CD14-positive monocyte (primary cell): Measurements from ENCODE around the gene DYRK1A. TPM values are rescaled to one million over a fixed set of nuclear protein-coding genes. Genes with fewer than 3 reads are reported as not detected.

Experiments used
- DNase-seq, 3 donors: peaks; one replicate each; pipeline ENCODE4 v3.0.0-alpha.2; 2011 to 2022
- H2AFZ ChIP-seq: 2 replicates; pipeline ENCODE4 v1.6.0; 2012; ENCODE audit warnings: mild to moderate bottlenecking, low read depth, low read length, inconsistent platforms; ENCODE audit not compliant: insufficient read depth, poor library complexity, severe bottlenecking
- H3K27ac ChIP-seq, 2 donors: 1 replicate in 1 of 2; 2 replicates in 1 of 2; pipeline ENCODE4 v1.5.1; 2012 to 2013; ENCODE audit warnings: low read length in 2 of 2, control low read depth in 1 of 2, inconsistent platforms in 1 of 2, low read depth in 1 of 2, mild to moderate bottlenecking in 1 of 2
- H3K27me3 ChIP-seq, 2 donors: one replicate each; pipeline versions ENCODE4 v1.6.0 to v1.6.1; 2011 to 2013; ENCODE audit warnings: low read length in 2 of 2; ENCODE audit not compliant: control insufficient read depth in 2 of 2, insufficient read depth in 2 of 2
- H3K36me3 ChIP-seq, 2 donors: replicated peaks in 1 of 2; 1 replicate in 1 of 2; 2 replicates in 1 of 2; pipeline versions ENCODE4 v1.5.1 to v1.6.1; 2012 to 2013; ENCODE audit warnings: low read length in 2 of 2, control low read depth in 1 of 2, inconsistent platforms in 1 of 2, mild to moderate bottlenecking in 1 of 2; ENCODE audit not compliant: insufficient read depth in 2 of 2, control insufficient read depth in 1 of 2
- H3K4me1 ChIP-seq, 2 donors: 1 replicate in 1 of 2; 2 replicates in 1 of 2; pipeline versions ENCODE4 v1.5.1 to v1.6.1; 2012 to 2013; ENCODE audit warnings: low read length in 2 of 2, control low read depth in 1 of 2, inconsistent platforms in 1 of 2, mild to moderate bottlenecking in 1 of 2, moderate library complexity in 1 of 2; ENCODE audit not compliant: insufficient read depth in 2 of 2, control insufficient read depth in 1 of 2
- H3K4me2 ChIP-seq: replicated peaks from 2 replicates; pipeline ENCODE3; 2012; ENCODE audit warnings: low read length, moderate library complexity, mild to moderate bottlenecking; ENCODE audit not compliant: poor library complexity, severe bottlenecking; ENCODE audit errors: extremely low read depth
- H3K4me3 ChIP-seq, 3 experiments: fragments of 200-600 bp in 1 of 3; sonication (generic) in 1 of 3; replicated peaks in 1 of 3; 1 replicate in 2 of 3; 2 replicates in 1 of 3; pipeline ENCODE4 v1.5.1; 2011 to 2013; ENCODE audit warnings: low read length in 3 of 3, mild to moderate bottlenecking in 3 of 3, control low read depth in 2 of 3, low read depth in 2 of 3, inconsistent platforms in 1 of 3, moderate library complexity in 1 of 3
- H3K79me2 ChIP-seq: 2 replicates; pipeline ENCODE4 v1.6.0; 2012; ENCODE audit warnings: mild to moderate bottlenecking, control low read depth, inconsistent platforms, low read length, moderate library complexity; ENCODE audit not compliant: insufficient read depth
- H3K9ac ChIP-seq: 2 replicates; pipeline ENCODE4 v1.6.0; 2017; ENCODE audit warnings: low read length, mild to moderate bottlenecking; ENCODE audit not compliant: insufficient read depth, poor library complexity, severe bottlenecking
- H3K9me3 ChIP-seq, 2 donors: replicated peaks in 1 of 2; 1 replicate in 1 of 2; 2 replicates in 1 of 2; pipeline versions ENCODE4 v1.5.1 to v1.6.1; 2012 to 2013; ENCODE audit warnings: low read length in 2 of 2, control low read depth in 1 of 2; ENCODE audit not compliant: control insufficient read depth in 1 of 2, insufficient read depth in 1 of 2
- H4K20me1 ChIP-seq: 2 replicates; pipeline ENCODE4 v1.6.0; 2012; ENCODE audit warnings: mild to moderate bottlenecking, low read length, control low read depth, moderate library complexity; ENCODE audit not compliant: insufficient read depth
- H3K27ac Mint-ChIP-seq, 7 donors: one replicate each; pipeline ENCODE4 v1.8.0; 2020; ENCODE audit warnings: mild to moderate bottlenecking in 7 of 7, mixed read lengths in 7 of 7, moderate library complexity in 6 of 7, inconsistent platforms in 2 of 7
- H3K27me3 Mint-ChIP-seq, 3 donors: one replicate each; pipeline ENCODE4 v1.8.0; 2021 to 2022; ENCODE audit warnings: low read depth in 3 of 3, mild to moderate bottlenecking in 3 of 3, mixed read lengths in 3 of 3, moderate library complexity in 3 of 3, inconsistent platforms in 1 of 3
- H3K36me3 Mint-ChIP-seq, 2 donors: one replicate each; pipeline ENCODE4 v1.8.0; 2020; ENCODE audit warnings: mixed read lengths in 2 of 2, inconsistent platforms in 1 of 2, mild to moderate bottlenecking in 1 of 2
- H3K4me1 Mint-ChIP-seq: one replicate; pipeline ENCODE4 v1.8.0; 2020; ENCODE audit warnings: mild to moderate bottlenecking, mixed read lengths
- H3K4me3 Mint-ChIP-seq, 2 donors: one replicate each; pipeline ENCODE4 v1.8.0; 2020; ENCODE audit warnings: mild to moderate bottlenecking in 2 of 2, mixed read lengths in 2 of 2, moderate library complexity in 1 of 2
- H3K9me3 Mint-ChIP-seq, 7 donors: one replicate each; pipeline ENCODE4 v1.8.0; 2020 to 2022; ENCODE audit warnings: mixed read lengths in 7 of 7, mild to moderate bottlenecking in 6 of 7, moderate library complexity in 6 of 7, inconsistent platforms in 2 of 7
- whole genome bisulfite sequencing: methylation state at CpG from one replicate; pipeline ENCODE4 v1.1.5; 2013; ENCODE audit warnings: missing lambda C conversion rate; ENCODE audit not compliant: insufficient coverage; 5-methylcytosine and 5-hydroxymethylcytosine counted together
- intact Hi-C, 2 donors: fragments of 100-400 bp; cut with micrococcal nuclease; formaldehyde crosslinking; loops; one replicate each; pipeline versions ENCODE4 v1.15.0 to v1.15.1; 2023
- polyA plus RNA-seq, 3 donors: library from polyadenylated mRNA; depleted of rRNA in 1 of 3; unstranded in 2 of 3; stranded (reverse) in 1 of 3; fragments of 300-500 nt in 2 of 3; fragments of >200 nt in 1 of 3; fragmentation: Illumina TruSeq in 2 of 3; gene quantifications; 1 replicate in 2 of 3; 2 replicates in 1 of 3; pipeline ENCODE4 v1.2.3, GENCODE V29; 2012 to 2021
- TF ChIP-seq, protein P1 (sequence below): fragments of 200-600 bp; IDR thresholded peaks from one replicate; pipeline ENCODE4 v1.8.0; 2022; ENCODE audit warnings: antibody characterized with exemption, mild to moderate bottlenecking

DYRK1A gene
- polyA plus RNA-seq, 3 donors, result 1.8 to 53.5 (median 2.4) TPM

DNA sequence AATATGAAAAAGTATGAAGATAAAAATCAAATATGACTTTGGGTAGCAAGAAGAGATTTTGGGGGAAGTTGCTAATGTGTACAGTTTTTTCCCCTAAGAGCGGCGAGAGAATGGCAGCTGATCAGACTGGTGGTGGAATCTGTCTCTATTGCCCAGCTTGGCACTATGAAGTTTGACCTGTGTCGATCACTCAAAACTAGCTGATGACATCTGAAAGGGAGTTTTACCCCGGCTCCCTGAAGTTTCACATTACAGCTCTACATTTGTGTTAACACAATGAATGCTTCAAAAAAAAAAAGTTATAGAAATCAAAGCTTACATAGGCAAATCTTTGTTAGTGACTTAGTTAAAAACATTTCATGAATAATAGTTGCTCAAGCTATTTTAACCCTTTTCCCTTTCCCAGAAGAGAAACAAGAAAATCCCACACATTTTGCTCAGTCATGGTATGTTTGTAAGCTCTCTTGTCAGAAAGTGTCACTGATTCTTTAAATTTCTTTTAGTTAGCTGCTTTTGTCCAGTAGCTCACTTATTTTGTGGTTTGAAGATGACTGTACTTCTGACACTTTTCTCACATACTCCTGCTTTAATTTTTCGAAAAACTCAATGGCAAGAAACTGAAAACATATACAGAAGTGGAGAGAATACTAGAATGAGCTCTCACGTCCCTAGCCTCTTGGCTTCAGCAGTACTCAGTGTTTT is 41.3 kb downstream of the DYRK1A start:
- peaks cover 100% of the 10 kb centered on the region for H3K79me2 ChIP-seq
- H3K36me3 ChIP-seq, result no peaks in the 10 kb centered on the region
- peaks cover 0 to 2% (median 0%) of the 10 kb centered on the region in 7 donors for H3K9me3 Mint-ChIP-seq
- H4K20me1 ChIP-seq, result peaks cover 99% of the 10 kb centered on the region
- intact Hi-C loops, result no loop called here
- peak overlapping the region in 1 of 2 donors; percentile 39 for H3K27ac ChIP-seq
- H3K36me3 Mint-ChIP-seq, result peaks cover 7 to 10% of the 10 kb centered on the region in 2 donors
- no CpG with 5 or more reads among the region's 6 CpGs for WGBS
- no peak overlapping the region for H3K4me2 ChIP-seq
- no peak overlapping the region for H3K9ac ChIP-seq
- H2AFZ ChIP-seq, result no peak overlapping the region
- H3K27ac Mint-ChIP-seq, result peak overlapping the region in 5 of 7 donors; percentile 13 to 70 (median 48)
- H3K27me3 ChIP-seq, result no peaks in the 10 kb centered on the region
- H3K9me3 ChIP-seq, result no peaks in the 10 kb centered on the region
- no peaks in the 10 kb centered on the region for H3K27me3 Mint-ChIP-seq
- peaks cover 67% of the 10 kb centered on the region for H3K4me1 Mint-ChIP-seq
- H3K4me1 ChIP-seq, result peaks cover 9 to 18% of the 10 kb centered on the region in 2 donors
- no peak overlapping the region for H3K4me3 Mint-ChIP-seq
- TF ChIP-seq, protein P1, sequence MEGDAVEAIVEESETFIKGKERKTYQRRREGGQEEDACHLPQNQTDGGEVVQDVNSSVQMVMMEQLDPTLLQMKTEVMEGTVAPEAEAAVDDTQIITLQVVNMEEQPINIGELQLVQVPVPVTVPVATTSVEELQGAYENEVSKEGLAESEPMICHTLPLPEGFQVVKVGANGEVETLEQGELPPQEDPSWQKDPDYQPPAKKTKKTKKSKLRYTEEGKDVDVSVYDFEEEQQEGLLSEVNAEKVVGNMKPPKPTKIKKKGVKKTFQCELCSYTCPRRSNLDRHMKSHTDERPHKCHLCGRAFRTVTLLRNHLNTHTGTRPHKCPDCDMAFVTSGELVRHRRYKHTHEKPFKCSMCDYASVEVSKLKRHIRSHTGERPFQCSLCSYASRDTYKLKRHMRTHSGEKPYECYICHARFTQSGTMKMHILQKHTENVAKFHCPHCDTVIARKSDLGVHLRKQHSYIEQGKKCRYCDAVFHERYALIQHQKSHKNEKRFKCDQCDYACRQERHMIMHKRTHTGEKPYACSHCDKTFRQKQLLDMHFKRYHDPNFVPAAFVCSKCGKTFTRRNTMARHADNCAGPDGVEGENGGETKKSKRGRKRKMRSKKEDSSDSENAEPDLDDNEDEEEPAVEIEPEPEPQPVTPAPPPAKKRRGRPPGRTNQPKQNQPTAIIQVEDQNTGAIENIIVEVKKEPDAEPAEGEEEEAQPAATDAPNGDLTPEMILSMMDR, result no peak
- DNase-seq, result no peak
- no peak overlapping the region for H3K4me3 ChIP-seq

DNA sequence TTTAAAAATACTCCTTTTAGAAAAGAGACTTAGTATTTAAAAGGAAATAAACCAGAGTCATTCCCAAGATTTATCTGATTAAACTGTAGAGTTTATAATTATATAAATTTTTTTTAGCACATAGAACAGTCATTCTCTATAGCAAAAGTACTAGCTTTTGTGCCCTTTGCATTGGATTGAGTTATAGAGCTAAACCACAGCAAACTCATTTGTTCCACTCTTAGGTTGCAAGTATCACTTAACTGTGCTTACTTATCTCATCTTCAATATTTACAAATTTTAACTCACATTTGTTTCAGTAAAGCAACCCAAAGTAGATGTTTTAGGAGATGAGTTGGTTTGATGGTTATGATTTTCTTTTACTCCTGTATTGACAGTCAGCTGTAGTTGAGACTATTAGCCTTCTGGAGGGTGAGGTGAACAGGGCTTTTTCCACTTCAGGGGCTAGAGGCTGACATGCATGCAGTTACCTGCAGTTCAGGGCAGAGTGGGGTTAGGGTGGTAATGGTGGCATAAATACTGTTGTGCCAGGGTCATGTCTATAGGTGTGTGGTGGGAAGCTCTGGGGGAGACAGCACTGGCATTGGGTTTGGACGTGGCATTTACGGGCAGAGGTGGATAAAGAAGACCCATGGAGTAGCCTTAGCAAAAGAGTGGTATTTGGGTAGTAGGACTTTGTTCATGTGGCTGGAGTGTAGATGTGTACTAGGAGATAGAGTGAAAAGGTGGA is 42.1 kb downstream of the DYRK1A start:
- peaks cover 68% of the 10 kb centered on the region for H3K4me1 Mint-ChIP-seq
- Histone ChIP-seq H3K4me2 (no peak overlapping the region), H4K20me1 (peaks cover 99% of the 10 kb centered on the region), H3K27ac (peak overlapping the region in 1 of 2 donors; percentile 39), H2AFZ (no peak overlapping the region), H3K79me2 (peaks cover 100% of the 10 kb centered on the region), H3K9me3 (no peaks in the 10 kb centered on the region), H3K9ac (no peak overlapping the region), H3K27me3 (no peaks in the 10 kb centered on the region), H3K4me3 (no peak overlapping the region), H3K4me1 (peaks cover 13 to 24% of the 10 kb centered on the region in 2 donors), H3K36me3 (no peaks in the 10 kb centered on the region)
- no peak for DNase-seq
- TF ChIP-seq, protein P1, result no peak
- peak overlapping the region in 4 of 7 donors; percentile 61 to 70 (median 62) for H3K27ac Mint-ChIP-seq
- intact Hi-C loops, result no loop called here
- 100% methylated on average over 2 of the region's 2 CpGs for WGBS
- H3K4me3 Mint-ChIP-seq, result no peak overlapping the region
- no peaks in the 10 kb centered on the region for H3K9me3 Mint-ChIP-seq
- H3K27me3 Mint-ChIP-seq, result no peaks in the 10 kb centered on the region
- H3K36me3 Mint-ChIP-seq, result peaks cover 7 to 10% of the 10 kb centered on the region in 2 donors
